K562 (cell line): ENCODE results near the gene SNX25. TPM values are rescaled to one million over a fixed set of nuclear protein-coding genes. Genes with fewer than 3 reads are reported as not detected.

Source experiments
- CHD7 ChIP-seq: fragments of 200-600 bp; sonication (generic); IDR thresholded peaks from one replicate; pipeline ENCODE4 v1.6.1; 2012; ENCODE audit warnings: mild to moderate bottlenecking, low read depth, low read length, inconsistent platforms
- CTCF ChIP-seq, 3 experiments: IDR thresholded peaks in 2 of 3; conservative IDR thresholded peaks in 1 of 3; 2 replicates each; pipeline ENCODE4 v1.5.1; 2011 to 2012; ENCODE audit warnings: low read length in 3 of 3, mild to moderate bottlenecking in 3 of 3, control low read depth in 2 of 3, improper control_type of control experiment in 1 of 3, inconsistent platforms in 1 of 3, low read depth in 1 of 3, mixed read lengths in 1 of 3, moderate library complexity in 1 of 3; ENCODE audit not compliant: insufficient read depth in 2 of 3
- NFE2 ChIP-seq: IDR thresholded peaks from 2 replicates; pipeline ENCODE4 v1.6.1; 2014; ENCODE audit warnings: antibody characterized with exemption, low read depth
- RREB1 ChIP-seq: fragments of 250-450 bp; sonication (Bioruptor Pico); IDR thresholded peaks from 2 replicates; pipeline ENCODE4 v1.4.0; 2020
- SP1 ChIP-seq: sonication (generic); formaldehyde crosslinking; IDR thresholded peaks from 2 replicates; pipeline ENCODE4 v1.8.1; 2022; ENCODE audit warnings: mild to moderate bottlenecking, missing genetic modification reagents
- polyA plus RNA-seq, 8 experiments: library from polyadenylated mRNA; depleted of rRNA in 4 of 8; stranded (reverse) in 5 of 8; unstranded in 3 of 8; fragments of >200 nt; fragmentation: Nextera tagmentation in 2 of 8; fragmentation: Illumina TruSeq in 1 of 8; extraction: Ambion mirVana in 2 of 8; extraction: Trizol in 1 of 8; gene quantifications; 2 replicates each; pipeline versions ENCODE4 v1.2.1 to v1.2.3, GENCODE V29; 2011 to 2014; ENCODE audit warnings: inconsistent platforms in 1 of 8, missing spikeins in 1 of 8
- total RNA-seq, 7 experiments: library from RNA; depleted of rRNA in 6 of 7; stranded (reverse); fragments of >200 nt in 6 of 7; fragmentation: Illumina TruSeq in 2 of 7; extraction: Trizol in 2 of 7; gene quantifications; 2 replicates each; pipeline versions ENCODE4 v1.2.1 to v1.2.3, GENCODE V29; 2011 to 2021; ENCODE audit warnings: low replicate concordance in 1 of 7

The SNX25 gene
- total and polyA plus RNA-seq, 9 of the 15 experiments (the other 6 are each of a cell fraction or from before 2014, with no cell fraction given): 2.5 to 23.4 (median 13.3) TPM

- TF ChIP-seq CHD7: no peak
- no peak for TF ChIP-seq SP1 (CRISPR knock-in tag)
- no peak for TF ChIP-seq CTCF (IDR thresholded peaks at IDR 0.05 in 2 of 3, conservative IDR thresholded peaks at IDR 0.05 in 1 of 3; ENCODE audit: insufficient read depth in 2 of 3, low read depth in 1 of 3, low read length in 3 of 3)
- TF ChIP-seq NFE2: no peak
- TF ChIP-seq RREB1 (CRISPR knock-in tag): no peak
Measured at GRCh38 chr4:185309770-185310169, 100.4 kb downstream of the SNX25 start (continued).
